CD4-positive, CD25-positive, alpha-beta regulatory T cell (primary cell): Measurements from ENCODE around the gene MYO1G. TPM values are rescaled to one million over a fixed set of nuclear protein-coding genes. Genes with fewer than 3 reads are reported as not detected.

ENCODE experiments used
- ATAC-seq, 2 donors: fragments of 150-1000 bp; cut with Tn5 transposase; one replicate each; pipeline ENCODE4 v1.10.0; 2021; ENCODE audit warnings: low read depth in 2 of 2, moderate number of reproducible peaks in 2 of 2, moderate library complexity in 1 of 2
- DNase-seq, 3 donors: peaks; one replicate each; pipeline versions ENCODE4 v3.0.0 to v3.0.0-alpha.2; 2012 to 2022; ENCODE audit warnings: mixed read lengths in 1 of 3
- H3K27ac ChIP-seq: one replicate; pipeline ENCODE4 v1.7.0; 2013; ENCODE audit warnings: mild to moderate bottlenecking, low read length; ENCODE audit not compliant: insufficient read depth, poor library complexity, severe bottlenecking
- H3K27me3 ChIP-seq: one replicate; pipeline ENCODE4 v1.7.0; 2013; ENCODE audit warnings: low read length; ENCODE audit not compliant: control insufficient read depth, insufficient read depth
- H3K36me3 ChIP-seq: one replicate; pipeline ENCODE4 v1.7.0; 2013; ENCODE audit warnings: mild to moderate bottlenecking, low read length, moderate library complexity; ENCODE audit not compliant: control insufficient read depth, insufficient read depth
- H3K4me1 ChIP-seq: 2 replicates; pipeline ENCODE4 v1.7.0; 2013; ENCODE audit warnings: mild to moderate bottlenecking, low read length; ENCODE audit not compliant: insufficient read depth, control insufficient read depth, poor library complexity, severe bottlenecking
- H3K4me3 ChIP-seq: one replicate; pipeline ENCODE4 v1.7.0; 2013; ENCODE audit warnings: low read depth, mild to moderate bottlenecking, low read length, moderate library complexity
- H3K9me3 ChIP-seq, 2 experiments: 1 replicate in 1 of 2; 2 replicates in 1 of 2; pipeline ENCODE4 v1.7.0; 2013; ENCODE audit warnings: low read length in 2 of 2, mild to moderate bottlenecking in 1 of 2, moderate library complexity in 1 of 2; ENCODE audit not compliant: control insufficient read depth in 2 of 2
- H3K27ac Mint-ChIP-seq, 3 donors: one replicate each; pipeline ENCODE4 v1.8.0; 2020 to 2022; ENCODE audit warnings: mild to moderate bottlenecking in 3 of 3, mixed read lengths in 3 of 3, moderate library complexity in 2 of 3
- H3K27me3 Mint-ChIP-seq: one replicate; pipeline ENCODE4 v1.8.0; 2022; ENCODE audit warnings: mild to moderate bottlenecking, mixed read lengths
- H3K36me3 Mint-ChIP-seq: one replicate; pipeline ENCODE4 v1.8.0; 2020; ENCODE audit warnings: mixed read lengths
- H3K4me1 Mint-ChIP-seq, 4 donors: one replicate each; pipeline ENCODE4 v1.8.0; 2020 to 2022; ENCODE audit warnings: mixed read lengths in 4 of 4, mild to moderate bottlenecking in 1 of 4
- H3K4me3 Mint-ChIP-seq, 4 donors: one replicate each; pipeline ENCODE4 v1.8.0; 2020 to 2022; ENCODE audit warnings: mild to moderate bottlenecking in 4 of 4, mixed read lengths in 4 of 4, moderate library complexity in 3 of 4
- H3K9me3 Mint-ChIP-seq, 7 donors: one replicate each; pipeline ENCODE4 v1.8.0; 2020 to 2022; ENCODE audit warnings: mixed read lengths in 7 of 7, mild to moderate bottlenecking in 3 of 7, moderate library complexity in 2 of 7
- polyA plus RNA-seq, 4 donors: library from polyadenylated mRNA; unstranded; fragments of 300-500 nt; fragmentation: Illumina TruSeq; gene quantifications; one replicate each; pipeline ENCODE4 v1.2.3, GENCODE V29; 2021
- total RNA-seq: library from RNA; stranded (reverse); gene quantifications from one replicate; pipeline ENCODE4 v1.2.3, GENCODE V29; 2022

The MYO1G gene
- total and polyA plus RNA-seq, 5 donors from 2014 or later, result 132 to 427 (median 186) TPM

DNA sequence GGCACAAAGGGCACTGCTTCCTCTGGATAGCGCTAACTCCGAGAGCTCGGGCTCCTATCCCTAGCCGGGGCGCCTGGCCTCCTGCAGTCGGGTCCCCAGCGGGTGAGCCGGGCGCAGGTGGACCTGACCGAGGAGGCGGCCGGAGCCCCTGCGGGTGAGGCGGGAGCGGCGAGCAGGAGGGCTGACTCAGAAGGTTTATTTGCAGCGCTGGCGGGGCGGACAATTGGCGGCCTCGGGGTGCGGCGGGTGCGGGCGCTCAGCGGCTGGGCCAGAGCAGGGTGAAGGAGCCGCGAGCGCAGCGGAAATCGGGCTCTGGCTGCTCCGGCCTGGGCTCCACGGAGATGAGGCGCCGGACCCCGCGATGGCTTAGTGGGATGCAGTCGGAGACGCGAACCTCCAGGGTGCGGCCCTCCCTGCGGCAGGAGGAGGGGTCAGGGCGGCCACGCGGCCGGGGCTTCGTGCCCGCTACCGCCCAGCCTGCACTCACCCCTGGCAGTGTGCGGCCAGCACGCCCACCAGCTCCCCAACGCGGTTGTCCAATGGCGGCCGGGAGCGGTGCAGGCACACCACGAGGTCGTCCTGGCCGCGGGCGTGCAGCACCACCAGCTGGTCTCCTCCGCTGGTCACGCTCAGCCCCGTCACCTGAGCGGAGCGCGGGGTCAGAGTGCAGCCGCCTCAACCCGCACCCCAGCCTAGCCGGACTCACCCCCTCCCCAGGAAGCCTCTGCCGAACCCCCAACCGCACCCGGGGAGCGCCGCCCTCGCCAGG, 16.1 kb downstream of the MYO1G start:
- Mint-ChIP-seq H3K9me3 (no peaks in the 10 kb centered on the region), H3K27ac (no peak overlapping the region), H3K36me3 (peaks cover 7% of the 10 kb centered on the region), H3K4me1 (peaks cover 6 to 18% (median 12%) of the 10 kb centered on the region in 4 donors), H3K27me3 (no peaks in the 10 kb centered on the region), H3K4me3 (no peak overlapping the region)
- peaks cover 13% of the 10 kb centered on the region for H3K4me1 ChIP-seq
- H3K27ac ChIP-seq, result no peak overlapping the region
- H3K9me3 ChIP-seq, result no peaks in the 10 kb centered on the region
- no peaks in the 10 kb centered on the region for H3K27me3 ChIP-seq
- ATAC-seq, result no peak
- no peak overlapping the region for H3K4me3 ChIP-seq
- peaks cover 31% of the 10 kb centered on the region for H3K36me3 ChIP-seq
- peak in 1 of 3 donors; percentile 6 for DNase-seq

DNA sequence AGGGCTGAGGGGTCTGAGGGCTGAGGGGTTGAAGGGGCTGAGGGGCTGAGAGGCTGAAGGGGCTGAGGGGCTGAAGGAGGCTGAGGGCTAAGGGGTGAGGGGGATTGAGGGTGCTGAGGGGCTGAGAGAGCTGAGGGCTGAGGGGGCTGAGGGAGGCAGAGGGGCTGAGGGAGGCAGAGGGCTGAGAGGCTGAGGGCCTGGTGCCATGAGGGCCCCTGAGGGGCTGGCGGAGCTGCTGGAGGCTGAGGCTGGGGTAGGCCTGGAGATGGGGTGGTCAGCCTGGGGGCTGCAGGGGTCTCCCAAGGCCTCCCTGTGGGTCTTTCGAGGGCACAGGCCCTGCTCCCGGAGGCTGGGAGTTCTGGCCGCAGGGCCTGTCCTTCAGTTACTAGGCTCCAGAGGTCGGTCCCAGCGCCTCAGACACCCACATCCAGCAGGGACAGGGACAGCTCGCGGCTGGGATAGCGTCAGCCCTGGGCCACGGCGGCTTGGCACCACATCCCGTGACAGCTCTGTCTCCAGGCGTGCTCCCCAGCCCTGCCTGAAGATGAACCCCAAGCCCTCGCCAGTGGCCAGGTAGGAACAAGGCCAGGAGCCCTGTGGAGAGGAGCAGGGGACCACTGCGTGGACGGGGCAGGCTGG, 16.9 kb downstream of the MYO1G start:
- Histone ChIP-seq H3K4me1 (peaks cover 13% of the 10 kb centered on the region), H3K9me3 (no peaks in the 10 kb centered on the region), H3K36me3 (peaks cover 24% of the 10 kb centered on the region), H3K27me3 (no peaks in the 10 kb centered on the region), H3K4me3 (no peak overlapping the region), H3K27ac (no peak overlapping the region)
- Mint-ChIP-seq H3K4me3 (no peak overlapping the region), H3K36me3 (peaks cover 7% of the 10 kb centered on the region), H3K27me3 (no peaks in the 10 kb centered on the region), H3K27ac (no peak overlapping the region), H3K9me3 (no peaks in the 10 kb centered on the region), H3K4me1 (peaks cover 6 to 18% (median 12%) of the 10 kb centered on the region in 4 donors)
- peak in 1 of 3 donors; percentile 27 for DNase-seq
- no peak for ATAC-seq

DNA sequence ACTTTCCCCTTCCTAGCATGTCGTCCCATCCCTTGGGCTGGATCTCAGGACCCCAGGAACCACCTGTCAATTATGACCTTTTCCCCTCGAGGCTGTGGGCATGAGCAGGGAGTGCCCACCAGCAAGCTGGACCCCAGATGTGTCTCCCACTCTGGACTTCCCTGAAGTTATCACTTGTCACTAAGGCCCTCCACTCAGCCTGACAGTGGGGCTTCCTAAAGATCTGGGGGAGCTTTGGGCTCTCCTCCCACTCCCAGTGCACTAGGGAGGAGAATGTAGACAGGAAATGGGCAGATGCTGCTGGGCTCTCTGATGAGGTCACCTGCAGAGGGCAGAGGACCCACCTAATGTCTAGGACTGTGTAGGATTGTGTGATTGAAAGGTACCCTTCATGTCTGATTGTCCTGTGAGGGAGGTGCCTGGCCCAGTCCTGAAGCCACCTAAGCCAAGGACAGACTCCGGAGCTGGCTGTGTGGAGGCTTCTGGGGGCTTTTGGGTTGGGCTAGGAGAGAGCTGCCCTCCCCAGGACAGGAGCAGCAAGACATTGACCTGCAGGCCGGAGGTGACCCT, 18.7 kb downstream of the MYO1G start:
- Histone ChIP-seq H3K36me3 (peaks cover 6% of the 10 kb centered on the region), H3K4me3 (no peak overlapping the region), H3K9me3 (no peaks in the 10 kb centered on the region), H3K27ac (peak overlapping the region; percentile 78), H3K4me1 (peaks cover 13% of the 10 kb centered on the region), H3K27me3 (no peaks in the 10 kb centered on the region)
- ATAC-seq (peak in 1 of 2 donors; percentile 8), DNase-seq (no peak)
- peaks cover 6 to 17% (median 12%) of the 10 kb centered on the region in 4 donors for H3K4me1 Mint-ChIP-seq
- H3K9me3 Mint-ChIP-seq, result no peaks in the 10 kb centered on the region
- peaks cover 1% of the 10 kb centered on the region for H3K36me3 Mint-ChIP-seq
- peak overlapping the region; percentile 81 to 91 (median 85) for H3K27ac Mint-ChIP-seq
- H3K27me3 Mint-ChIP-seq, result peaks cover under 1% of the 10 kb centered on the region
- H3K4me3 Mint-ChIP-seq, result peak overlapping the region in 1 of 4 donors; percentile 8

DNA sequence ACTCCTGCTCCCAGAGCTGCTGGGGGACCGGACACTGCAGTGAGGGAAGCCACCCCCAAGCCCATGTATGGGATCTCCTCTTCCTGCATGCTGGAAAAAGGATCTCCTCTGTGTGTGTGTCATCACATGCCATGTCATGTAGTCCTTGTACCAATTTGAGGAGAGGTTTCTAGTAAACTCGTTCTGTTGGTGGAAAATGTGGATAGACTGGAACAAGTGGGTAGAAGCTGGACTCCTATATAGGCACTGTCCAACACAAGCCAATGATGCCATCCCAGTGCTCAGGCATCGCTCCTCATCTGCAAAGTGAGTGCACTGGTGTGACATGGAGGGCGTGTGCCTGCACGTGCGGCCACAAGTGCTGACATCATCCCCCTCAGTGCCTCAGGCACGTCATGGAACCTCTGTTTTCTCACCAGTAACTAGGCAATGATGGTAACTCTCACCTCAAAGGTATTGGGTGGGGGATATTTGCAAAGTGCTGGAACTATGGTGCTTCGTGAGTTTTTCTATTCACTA, 19.3 kb downstream of the MYO1G start:
- ATAC-seq (peak; percentile 66 to 75), DNase-seq (peak; percentile 41 to 55 (median 47))
- Histone ChIP-seq H3K9me3 (no peaks in the 10 kb centered on the region), H3K27ac (peak overlapping the region; percentile 78), H3K36me3 (no peaks in the 10 kb centered on the region), H3K27me3 (no peaks in the 10 kb centered on the region), H3K4me1 (peaks cover 13% of the 10 kb centered on the region), H3K4me3 (no peak overlapping the region)
- H3K4me1 Mint-ChIP-seq, result peaks cover 6 to 17% (median 12%) of the 10 kb centered on the region in 4 donors
- peak overlapping the region in 2 of 3 donors; percentile 81 to 91 for H3K27ac Mint-ChIP-seq
- H3K4me3 Mint-ChIP-seq, result no peak overlapping the region
- no peaks in the 10 kb centered on the region for H3K36me3 Mint-ChIP-seq
- H3K9me3 Mint-ChIP-seq, result no peaks in the 10 kb centered on the region
- H3K27me3 Mint-ChIP-seq, result peaks cover 7% of the 10 kb centered on the region

DNA sequence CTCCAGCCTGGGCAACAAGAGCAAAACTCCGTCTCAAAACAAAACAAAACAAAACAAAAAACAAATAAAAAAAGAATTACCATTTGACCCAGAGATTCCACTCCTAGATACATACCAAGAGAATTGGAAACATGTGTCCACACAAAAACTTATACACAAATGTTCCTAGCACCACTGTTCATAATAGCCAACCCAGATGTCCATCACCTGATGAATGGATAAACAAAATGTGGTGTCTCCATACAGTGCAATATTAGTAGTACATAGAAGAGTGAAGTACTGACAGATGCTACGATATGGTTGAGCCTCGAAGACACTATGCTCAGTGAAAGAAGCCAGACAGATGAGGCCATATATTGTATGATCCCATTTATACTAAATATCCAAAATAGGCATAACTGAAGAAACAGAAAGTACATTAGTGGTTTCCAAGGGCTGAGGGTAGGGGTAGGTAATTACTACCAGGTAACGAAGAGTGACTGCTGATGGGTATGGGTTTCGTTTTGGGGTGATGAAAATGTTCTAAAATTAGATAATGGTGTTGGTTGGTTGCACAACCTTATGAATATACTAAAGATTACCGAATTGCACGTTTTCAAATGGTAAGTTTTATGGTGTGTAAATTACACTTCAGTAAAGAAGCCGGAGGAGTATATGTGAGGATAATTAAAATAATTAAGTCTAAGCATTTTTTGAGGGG, 20.0 kb downstream of the MYO1G start:
- DNase-seq, result no peak
- Histone ChIP-seq H3K4me3 (no peak overlapping the region), H3K27me3 (no peaks in the 10 kb centered on the region), H3K4me1 (peaks cover 13% of the 10 kb centered on the region), H3K36me3 (no peaks in the 10 kb centered on the region), H3K27ac (peak overlapping the region; percentile 78), H3K9me3 (no peaks in the 10 kb centered on the region)
- ATAC-seq, result no peak
- Mint-ChIP-seq H3K27me3 (peaks cover 7% of the 10 kb centered on the region), H3K27ac (peak overlapping the region in 2 of 3 donors; percentile 81 to 83), H3K4me3 (no peak overlapping the region), H3K4me1 (peaks cover 6 to 17% (median 12%) of the 10 kb centered on the region in 4 donors), H3K36me3 (no peaks in the 10 kb centered on the region), H3K9me3 (no peaks in the 10 kb centered on the region)

DNA sequence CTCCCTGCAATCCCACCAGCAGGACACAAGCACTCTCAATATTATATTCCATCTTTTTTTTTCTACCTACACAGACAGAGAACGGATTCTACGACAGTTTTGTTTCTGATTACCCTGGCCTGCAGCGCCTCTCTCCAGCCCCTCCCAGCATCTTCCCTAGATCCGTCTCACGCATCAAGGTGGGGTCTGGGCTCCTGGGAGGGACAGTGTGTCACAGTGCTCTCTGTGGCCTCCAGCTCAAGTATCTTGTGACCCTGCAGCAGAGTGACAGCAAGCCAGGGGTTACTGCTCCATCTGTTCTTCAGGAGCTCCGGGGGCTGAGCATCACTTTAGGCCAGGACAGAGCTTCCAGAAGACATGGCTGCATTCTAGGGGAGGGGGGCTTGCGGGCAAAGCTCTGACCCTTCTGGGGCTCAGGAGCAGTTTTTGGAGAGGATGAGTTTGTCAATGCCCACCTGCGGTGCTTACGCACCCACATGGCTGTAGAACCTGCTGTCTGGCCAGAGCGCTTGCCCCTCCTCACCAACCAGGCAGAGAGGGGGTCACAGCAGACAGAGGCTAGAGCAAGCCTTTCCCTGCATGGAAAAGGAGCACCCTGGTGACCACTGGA, 22.6 kb downstream of the MYO1G start:
- Mint-ChIP-seq H3K27me3 (peaks cover 28% of the 10 kb centered on the region), H3K36me3 (no peaks in the 10 kb centered on the region), H3K9me3 (no peaks in the 10 kb centered on the region), H3K4me3 (no peak overlapping the region), H3K27ac (peak overlapping the region in 1 of 3 donors; percentile 15), H3K4me1 (peaks cover 6 to 17% (median 12%) of the 10 kb centered on the region in 4 donors)
- Histone ChIP-seq H3K36me3 (no peaks in the 10 kb centered on the region), H3K4me3 (no peak overlapping the region), H3K4me1 (peaks cover 13% of the 10 kb centered on the region), H3K9me3 (no peaks in the 10 kb centered on the region), H3K27me3 (no peaks in the 10 kb centered on the region), H3K27ac (no peak overlapping the region)
- ATAC-seq, result no peak
- peak in 1 of 3 donors; percentile 3 for DNase-seq

DNA sequence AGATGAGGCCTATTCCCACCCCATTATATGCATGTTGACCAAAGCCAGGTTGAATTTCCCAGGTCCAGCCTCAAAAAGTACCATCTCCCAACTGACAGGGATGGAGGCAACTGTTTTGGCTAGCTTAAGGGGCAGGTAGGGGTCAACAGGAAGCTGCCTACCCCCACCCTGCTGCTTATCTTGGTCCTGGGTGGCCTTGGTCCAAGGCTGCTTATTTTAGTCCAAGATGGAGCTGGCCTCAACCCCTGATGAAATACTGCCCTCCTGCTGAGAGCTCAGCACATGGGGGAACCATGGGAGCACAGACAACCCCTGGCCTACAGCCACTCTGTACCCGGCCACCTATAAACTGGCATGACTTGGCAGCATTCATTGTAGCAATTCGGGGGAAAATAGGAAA, 23.1 kb downstream of the MYO1G start:
- Mint-ChIP-seq H3K36me3 (no peaks in the 10 kb centered on the region), H3K4me1 (peaks cover 6 to 17% (median 12%) of the 10 kb centered on the region in 4 donors), H3K27ac (peak overlapping the region in 1 of 3 donors; percentile 15), H3K9me3 (no peaks in the 10 kb centered on the region), H3K27me3 (peaks cover 33% of the 10 kb centered on the region), H3K4me3 (no peak overlapping the region)
- Histone ChIP-seq H3K27ac (no peak overlapping the region), H3K4me3 (no peak overlapping the region), H3K4me1 (peaks cover 13% of the 10 kb centered on the region), H3K9me3 (no peaks in the 10 kb centered on the region), H3K27me3 (no peaks in the 10 kb centered on the region), H3K36me3 (no peaks in the 10 kb centered on the region)
- DNase-seq (peak in 1 of 3 donors; percentile 2), ATAC-seq (no peak)
